ELF-1 (cell line): ENCODE results near the gene ATP7B.
"Not testable (repeated sequence)": the region's sequence is repeated elsewhere in the genome, so short reads cannot be mapped to it uniquely, and the experiment has no call there.

Experiments
- DNase-seq: peaks from one replicate; pipeline ENCODE4 v3.0.0-alpha.2; 2016; ENCODE audit warnings: low read depth, low spot score

The ATP7B gene

GRCh38 chr13:51922771-51923480 lies 88.3 kb downstream of the ATP7B start:
- no peak for DNase-seq

GRCh38 chr13:51921790-51922740 lies 89.2 kb downstream of the ATP7B start:
- no peak for DNase-seq

DNA sequence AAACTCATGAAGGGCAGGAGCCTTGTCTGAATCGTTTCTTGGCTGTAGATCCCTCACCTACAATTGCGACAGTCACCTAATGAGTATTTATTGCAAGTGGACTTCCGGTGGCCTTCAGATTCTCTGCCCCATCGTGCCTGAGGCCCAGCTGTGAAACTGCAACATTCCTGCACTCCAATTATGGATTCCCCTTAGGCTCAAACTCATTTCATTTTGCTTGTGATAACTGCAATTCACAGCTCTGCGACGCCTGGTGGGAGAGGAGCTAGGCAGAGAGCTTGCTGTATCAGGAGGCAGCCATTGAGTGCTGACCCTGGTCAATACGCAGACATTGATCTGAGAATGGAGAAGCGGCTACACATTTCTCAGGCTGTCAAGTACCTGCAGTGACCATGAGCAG lies 90.5 kb downstream of the ATP7B start:
- peak; percentile 62 for DNase-seq

DNA sequence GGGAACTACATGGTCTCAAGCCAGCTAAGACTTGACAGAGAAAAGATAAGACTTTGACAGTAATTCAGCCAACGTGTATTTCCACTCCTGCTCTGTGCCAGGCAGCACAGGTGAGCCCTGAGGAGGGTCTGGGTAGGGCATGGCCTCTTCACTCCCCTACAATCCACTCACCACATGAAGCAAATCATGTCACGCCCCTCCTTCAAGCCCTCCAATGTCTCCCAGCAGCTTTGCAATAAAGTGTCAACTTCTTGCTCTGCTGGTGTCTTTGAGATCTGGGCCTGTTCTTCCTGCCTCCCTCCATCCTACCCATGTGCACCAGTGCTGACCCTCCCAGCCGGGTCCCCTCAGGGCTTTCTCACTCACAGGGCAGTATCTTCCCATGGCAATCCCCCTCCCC lies 91.0 kb downstream of the ATP7B start:
- no peak for DNase-seq

GRCh38 chr13:51919531-51919930 lies 91.7 kb downstream of the ATP7B start:
- no peak for DNase-seq

- DNase-seq: no peak
Measured at GRCh38 chr13:51916962-51917361, 94.3 kb downstream of the ATP7B start.

DNA sequence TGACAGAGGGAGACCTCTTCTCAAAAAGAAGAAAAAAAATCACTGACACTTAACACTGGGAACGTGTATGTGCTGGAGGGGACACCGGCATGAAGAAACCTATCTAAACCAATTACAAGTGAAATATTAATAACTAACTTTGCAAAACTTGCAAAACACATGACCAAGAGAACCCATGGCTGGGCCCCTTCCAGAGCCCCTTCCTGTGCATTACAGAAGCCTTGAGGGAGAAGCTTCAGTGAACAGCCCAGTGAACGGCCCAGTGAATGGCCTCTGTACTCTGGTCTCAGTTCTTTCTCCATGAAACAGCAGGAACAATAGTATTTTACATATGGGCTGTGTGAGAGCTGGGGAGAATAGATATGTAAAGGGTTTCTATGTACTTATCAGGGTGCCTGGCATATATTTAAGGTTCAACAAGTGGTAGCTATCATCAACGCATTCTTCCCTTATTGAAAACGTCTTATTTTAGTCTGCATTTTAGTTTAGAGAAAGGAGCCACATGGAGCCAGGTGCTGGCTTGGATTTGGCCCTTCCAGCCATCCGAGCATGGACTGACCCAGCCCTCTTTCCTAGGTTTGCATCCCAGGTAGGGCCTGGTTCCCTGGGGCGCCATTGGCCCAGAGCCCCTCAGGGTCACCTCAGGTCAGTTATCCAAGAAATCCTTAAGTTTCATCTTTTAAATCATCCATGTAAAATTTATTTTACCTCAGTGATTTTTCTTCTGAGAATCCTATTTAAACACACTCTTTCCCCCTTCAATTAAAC lies 95.0 kb downstream of the ATP7B start:
- no peak for DNase-seq

- no peak for DNase-seq
Measured at GRCh38 chr13:51914137-51914493, 97.1 kb downstream of the ATP7B start.

DNA sequence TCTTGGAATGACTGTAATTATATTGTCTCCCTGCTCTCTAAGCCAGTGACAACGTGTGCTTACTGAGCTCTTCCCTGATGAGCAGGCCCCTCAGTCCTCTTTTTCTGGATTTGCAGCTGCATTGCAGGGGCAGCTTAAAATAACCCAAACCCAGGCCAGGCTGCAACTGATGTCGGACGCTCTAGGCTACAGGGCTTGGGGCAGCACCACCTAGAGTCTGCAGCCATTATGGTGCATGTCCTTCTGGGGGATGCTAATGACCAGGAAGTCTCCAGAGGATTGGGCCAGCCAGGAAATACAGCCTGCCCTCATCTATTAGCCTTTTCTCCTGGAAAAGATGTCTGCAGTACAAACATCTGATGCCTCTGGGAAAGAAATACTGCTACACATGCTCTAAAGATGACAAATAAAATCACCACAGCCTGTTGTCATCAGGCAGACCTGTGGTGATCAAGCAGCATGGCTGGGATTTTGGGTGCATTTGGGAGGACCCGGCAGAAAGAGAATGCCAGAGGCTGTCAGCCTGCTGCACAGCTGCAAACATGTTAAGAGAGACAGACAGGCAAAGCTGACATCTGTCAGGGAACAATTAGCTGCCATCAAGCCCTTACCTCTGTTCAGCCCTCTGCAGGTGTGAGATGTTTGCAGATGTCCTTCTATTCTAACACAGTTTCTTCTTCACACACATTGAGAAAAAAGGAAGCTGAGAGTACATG lies 97.7 kb downstream of the ATP7B start:
- DNase-seq: no peak

GRCh38 chr13:51912511-51913225 lies 98.6 kb downstream of the ATP7B start:
- DNase-seq: no peak

DNA sequence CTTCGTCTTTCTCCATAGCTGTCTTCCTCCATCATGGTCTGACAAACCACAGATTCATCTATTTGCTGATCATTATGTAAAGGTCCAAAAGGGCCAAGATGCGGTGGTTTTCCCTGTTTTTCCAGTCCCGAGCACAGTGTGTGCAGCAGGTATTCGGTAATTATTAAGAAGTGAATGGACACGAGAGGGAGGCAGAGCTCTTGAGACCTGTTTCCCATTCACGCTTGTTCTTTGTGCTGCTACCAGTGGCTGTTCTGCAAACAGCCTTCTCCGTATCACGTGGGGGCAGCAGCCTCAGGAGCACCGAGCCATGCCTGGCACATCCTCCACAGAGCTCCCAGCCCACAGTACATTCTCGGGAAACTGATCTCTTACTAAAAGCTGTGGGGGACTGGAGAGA lies 99.2 kb downstream of the ATP7B start:
- DNase-seq: no peak

DNA sequence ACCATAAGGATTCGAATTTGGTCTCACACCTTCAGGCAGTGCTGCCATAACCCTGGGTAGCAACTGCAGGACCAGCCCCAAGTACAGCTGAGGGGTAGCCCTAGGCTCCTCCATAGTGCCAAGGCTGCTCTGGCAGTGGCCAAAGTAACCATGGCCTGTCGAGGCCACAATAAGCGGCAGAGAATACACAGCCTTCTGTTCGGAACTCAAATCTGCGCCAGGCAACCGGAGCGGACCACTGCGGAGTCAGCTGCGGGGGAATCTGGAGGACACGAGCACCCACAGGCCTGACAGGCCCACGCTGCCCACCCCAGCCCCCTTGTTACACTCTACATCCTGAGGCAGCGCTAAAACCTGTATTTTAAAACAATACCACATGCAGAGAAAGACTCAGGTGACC lies 100.7 kb downstream of the ATP7B start:
- no peak for DNase-seq

- not testable (repeated sequence) for DNase-seq
Measured at GRCh38 chr13:51909265-51909664, 102.0 kb downstream of the ATP7B start.

- no peak for DNase-seq
Measured at GRCh38 chr13:51907040-51907732, 104.1 kb downstream of the ATP7B start.

DNA sequence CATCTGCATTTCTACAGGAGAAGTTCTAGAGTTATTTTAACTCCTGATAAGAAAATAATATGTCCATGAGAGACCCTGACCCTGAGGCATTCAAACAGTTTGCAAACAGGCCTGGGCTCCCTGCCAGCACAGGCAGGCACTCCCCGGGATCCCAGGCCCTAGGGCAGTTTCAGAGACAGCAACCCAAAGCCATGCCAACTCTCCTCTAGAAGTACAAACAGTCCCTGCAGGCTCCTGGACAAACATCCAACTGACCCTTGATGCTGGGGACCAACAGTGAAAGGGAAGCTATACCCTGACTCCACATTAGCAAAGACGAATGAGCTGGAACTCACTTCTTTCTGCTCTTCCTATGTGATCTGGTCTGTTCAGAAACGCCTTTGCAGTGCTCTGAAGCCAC lies 104.7 kb downstream of the ATP7B start:
- DNase-seq: peak; percentile 47

DNA sequence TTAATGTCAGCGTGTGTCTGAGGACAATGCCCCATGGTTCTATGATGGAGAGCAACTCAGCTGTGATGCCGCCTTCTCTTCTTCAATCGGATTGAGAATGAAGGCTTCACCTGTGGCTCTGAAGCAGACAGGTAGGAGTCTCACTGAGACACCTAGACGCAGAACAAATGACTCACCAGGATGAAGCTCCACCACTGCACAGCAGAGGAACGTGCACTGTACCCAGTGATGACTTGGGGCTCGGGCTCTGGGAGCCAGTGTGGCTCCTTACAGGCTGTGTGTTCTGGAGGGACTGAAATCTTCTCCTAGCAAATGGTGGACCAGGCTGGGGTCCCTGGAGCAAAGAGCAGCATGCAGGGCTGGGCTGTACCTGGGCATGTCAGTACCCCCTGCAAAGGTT lies 105.5 kb downstream of the ATP7B start:
- no peak for DNase-seq

- DNase-seq: no peak
Measured at GRCh38 chr13:51902776-51903175, 108.5 kb downstream of the ATP7B start.

GRCh38 chr13:51900471-51900870 lies 110.8 kb downstream of the ATP7B start:
- DNase-seq: no peak

GRCh38 chr13:51895906-51896888 lies 115.1 kb downstream of the ATP7B start:
- peak; percentile 65 for DNase-seq
